Stimulated activated naive B cell treated with anti-CD40 and anti-IgM and Interleukin-4, amounts not matched to agents 10 μg/mL and 1 μg/mL and 100 μg/mL, for 72 hours (primary cell): ENCODE results near the gene RAB24.
A peak's percentile ranks its signal among the peaks of the same experiment; 100 is the strongest.
"Not testable (repeated sequence)": the region's sequence is repeated elsewhere in the genome, so short reads cannot be mapped to it uniquely, and the experiment has no call there.

Experiments used
- ATAC-seq, 2 donors: fragments of 150-1000 bp; cut with Tn5 transposase; replicated peaks; 2 replicates each; pipeline ENCODE4 v1.10.0; 2021; ENCODE audit warnings: moderate library complexity in 1 of 2
- DNase-seq: peaks from one replicate; pipeline ENCODE4 v3.0.0; 2021
- H3K27ac Mint-ChIP-seq: one replicate; pipeline ENCODE4 v1.8.0; 2022; ENCODE audit warnings: mild to moderate bottlenecking, mixed read lengths
- H3K27me3 Mint-ChIP-seq, 2 donors: one replicate each; pipeline ENCODE4 v1.8.0; 2022; ENCODE audit warnings: mixed read lengths in 2 of 2
- H3K36me3 Mint-ChIP-seq, 2 donors: one replicate each; pipeline ENCODE4 v1.8.0; 2022; ENCODE audit warnings: mixed read lengths in 2 of 2, mild to moderate bottlenecking in 1 of 2
- H3K4me1 Mint-ChIP-seq, 2 donors: one replicate each; pipeline ENCODE4 v1.8.0; 2022; ENCODE audit warnings: mixed read lengths in 2 of 2, mild to moderate bottlenecking in 1 of 2
- H3K4me3 Mint-ChIP-seq, 2 donors: one replicate each; pipeline ENCODE4 v1.8.0; 2022; ENCODE audit warnings: mild to moderate bottlenecking in 2 of 2, mixed read lengths in 2 of 2, moderate library complexity in 1 of 2
- H3K9me3 Mint-ChIP-seq, 2 donors: one replicate each; pipeline ENCODE4 v1.8.0; 2022; ENCODE audit warnings: mixed read lengths in 2 of 2, mild to moderate bottlenecking in 1 of 2

The RAB24 gene

GRCh38 chr5:177303121-177303924 lies at the start of gene RAB24, which contains the start of gene PRELID1:
Gene RAB24, minus strand, starts transcription at chr5:177303719. Its CDS starts 431 bp downstream, at chr5:177303288.
Gene PRELID1, plus strand, starts transcription at chr5:177303799. Its CDS starts 187 bp downstream, at chr5:177303986.
- peaks cover 52 to 83% of the 10 kb centered on the region in 2 donors for H3K4me1 Mint-ChIP-seq
- DNase-seq (peak; percentile 80), ATAC-seq (peak; percentile 69 to 73)
- H3K27me3 Mint-ChIP-seq: no peaks in the 10 kb centered on the region
- H3K36me3 Mint-ChIP-seq: peaks cover 16 to 44% of the 10 kb centered on the region in 2 donors
- peak within 1 kb of the TSS; percentile 90 for H3K27ac Mint-ChIP-seq
- no peaks in the 10 kb centered on the region for H3K9me3 Mint-ChIP-seq
- H3K4me3 Mint-ChIP-seq: peak within 1 kb of the TSS; percentile 89 to 90

- ATAC-seq: no peak
- DNase-seq: no peak
- Mint-ChIP-seq H3K4me1 (peaks cover 35 to 73% of the 10 kb centered on the region in 2 donors), H3K4me3 (no peak overlapping the region), H3K27me3 (no peaks in the 10 kb centered on the region), H3K9me3 (no peaks in the 10 kb centered on the region), H3K27ac (no peak overlapping the region), H3K36me3 (peaks cover 10 to 11% of the 10 kb centered on the region in 2 donors)
These were observed 49.6 kb upstream of the RAB24 start for GRCh38 chr5:177353093-177353492.

- peak; percentile 92 for DNase-seq
- no peaks in the 10 kb centered on the region for H3K27me3 Mint-ChIP-seq
- no peaks in the 10 kb centered on the region for H3K9me3 Mint-ChIP-seq
- peak; percentile 98 for ATAC-seq
- H3K27ac Mint-ChIP-seq: peak within 1 kb of the TSS; percentile 100
- peaks cover 10 to 15% of the 10 kb centered on the region in 2 donors for H3K36me3 Mint-ChIP-seq
- H3K4me1 Mint-ChIP-seq: peaks cover 29 to 69% of the 10 kb centered on the region in 2 donors
- H3K4me3 Mint-ChIP-seq: peak within 1 kb of the TSS; percentile 92 to 97
These were observed 48.1 kb upstream of the RAB24 start, which contains the start of gene LMAN2 for GRCh38 chr5:177351392-177352329. Gene LMAN2, minus strand, starts transcription at chr5:177351668. Its CDS starts 21 bp downstream, at chr5:177351647.

- H3K36me3 Mint-ChIP-seq: peaks cover 10 to 19% of the 10 kb centered on the region in 2 donors
- H3K4me1 Mint-ChIP-seq: peaks cover 26 to 63% of the 10 kb centered on the region in 2 donors
- no peak for ATAC-seq
- no peak for DNase-seq
- H3K27me3 Mint-ChIP-seq: no peaks in the 10 kb centered on the region
- peak overlapping the region; percentile 92 to 97 for H3K4me3 Mint-ChIP-seq
- H3K27ac Mint-ChIP-seq: peak overlapping the region; percentile 100
- H3K9me3 Mint-ChIP-seq: no peaks in the 10 kb centered on the region
These were observed 47.4 kb upstream of the RAB24 start for GRCh38 chr5:177350776-177351391.

- peaks cover 10 to 20% of the 10 kb centered on the region in 2 donors for H3K36me3 Mint-ChIP-seq
- peak overlapping the region; percentile 49 for H3K27ac Mint-ChIP-seq
- peak overlapping the region; percentile 80 to 92 for H3K4me3 Mint-ChIP-seq
- DNase-seq: no peak
- H3K4me1 Mint-ChIP-seq: peaks cover 20 to 56% of the 10 kb centered on the region in 2 donors
- H3K27me3 Mint-ChIP-seq: no peaks in the 10 kb centered on the region
- no peaks in the 10 kb centered on the region for H3K9me3 Mint-ChIP-seq
- ATAC-seq: no peak
These were observed 46.2 kb upstream of the RAB24 start for GRCh38 chr5:177349762-177350161.

- Mint-ChIP-seq H3K4me3 (peak overlapping the region; percentile 54 to 80), H3K36me3 (peaks cover 13 to 22% of the 10 kb centered on the region in 2 donors), H3K27me3 (no peaks in the 10 kb centered on the region), H3K4me1 (peaks cover 17 to 51% of the 10 kb centered on the region in 2 donors), H3K27ac (no peak overlapping the region), H3K9me3 (no peaks in the 10 kb centered on the region)
- DNase-seq: no peak
- no peak for ATAC-seq
These were observed 45.8 kb upstream of the RAB24 start for GRCh38 chr5:177349362-177349647.

- no peak for ATAC-seq
- H3K4me3 Mint-ChIP-seq: no peak overlapping the region
- no peak overlapping the region for H3K27ac Mint-ChIP-seq
- H3K4me1 Mint-ChIP-seq: peaks cover 18 to 44% of the 10 kb centered on the region in 2 donors
- H3K36me3 Mint-ChIP-seq: peaks cover 17 to 28% of the 10 kb centered on the region in 2 donors
- DNase-seq: no peak
- no peaks in the 10 kb centered on the region for H3K9me3 Mint-ChIP-seq
- no peaks in the 10 kb centered on the region for H3K27me3 Mint-ChIP-seq
These were observed 44.2 kb upstream of the RAB24 start for GRCh38 chr5:177347699-177348098.

- no peaks in the 10 kb centered on the region for H3K27me3 Mint-ChIP-seq
- no peak overlapping the region for H3K4me3 Mint-ChIP-seq
- peaks cover 17 to 28% of the 10 kb centered on the region in 2 donors for H3K36me3 Mint-ChIP-seq
- peaks cover 18 to 36% of the 10 kb centered on the region in 2 donors for H3K4me1 Mint-ChIP-seq
- DNase-seq (no peak), ATAC-seq (no peak)
- H3K9me3 Mint-ChIP-seq: no peaks in the 10 kb centered on the region
- no peak overlapping the region for H3K27ac Mint-ChIP-seq
These were observed 43.3 kb upstream of the RAB24 start for GRCh38 chr5:177346820-177347219.

GRCh38 chr5:177344891-177345290 lies 41.4 kb upstream of the RAB24 start:
- Mint-ChIP-seq H3K4me3 (no peak overlapping the region), H3K27me3 (no peaks in the 10 kb centered on the region), H3K36me3 (peaks cover 23 to 34% of the 10 kb centered on the region in 2 donors), H3K27ac (no peak overlapping the region), H3K4me1 (peaks cover 17 to 29% of the 10 kb centered on the region in 2 donors), H3K9me3 (no peaks in the 10 kb centered on the region)
- ATAC-seq (no peak), DNase-seq (no peak)

- Mint-ChIP-seq H3K4me3 (no peak overlapping the region), H3K9me3 (no peaks in the 10 kb centered on the region), H3K36me3 (peaks cover 22 to 37% of the 10 kb centered on the region in 2 donors), H3K27ac (no peak overlapping the region), H3K4me1 (peaks cover 15 to 18% of the 10 kb centered on the region in 2 donors), H3K27me3 (no peaks in the 10 kb centered on the region)
- no peak for DNase-seq
- ATAC-seq: no peak
These were observed 40.3 kb upstream of the RAB24 start for GRCh38 chr5:177343777-177344176.

GRCh38 chr5:177343000-177343399 lies 39.5 kb upstream of the RAB24 start:
- H3K27ac Mint-ChIP-seq, H3K9me3 Mint-ChIP-seq, H3K27me3 Mint-ChIP-seq, DNase-seq, ATAC-seq, H3K4me3 Mint-ChIP-seq: not testable (repeated sequence)
- Mint-ChIP-seq H3K4me1 (peaks cover 15 to 18% of the 10 kb centered on the region in 2 donors), H3K36me3 (peaks cover 22 to 39% of the 10 kb centered on the region in 2 donors)

GRCh38 chr5:177339107-177339638 lies 35.7 kb upstream of the RAB24 start:
- H3K36me3 Mint-ChIP-seq: peaks cover 35 to 52% of the 10 kb centered on the region in 2 donors
- H3K27me3 Mint-ChIP-seq: no peaks in the 10 kb centered on the region
- no peak overlapping the region for H3K27ac Mint-ChIP-seq
- H3K4me3 Mint-ChIP-seq: no peak overlapping the region
- H3K4me1 Mint-ChIP-seq: peaks cover 14% of the 10 kb centered on the region in 2 donors
- ATAC-seq: no peak
- H3K9me3 Mint-ChIP-seq: no peaks in the 10 kb centered on the region
- no peak for DNase-seq

GRCh38 chr5:177338251-177339106 lies 35.0 kb upstream of the RAB24 start:
- Mint-ChIP-seq H3K4me1 (peaks cover 17 to 20% of the 10 kb centered on the region in 2 donors), H3K4me3 (no peak overlapping the region), H3K27ac (no peak overlapping the region), H3K36me3 (peaks cover 39 to 55% of the 10 kb centered on the region in 2 donors), H3K27me3 (no peaks in the 10 kb centered on the region), H3K9me3 (no peaks in the 10 kb centered on the region)
- DNase-seq: no peak
- no peak for ATAC-seq
